GM19324 (cell line): ENCODE measurements around the gene C19orf44.
"Not testable (repeated sequence)": the region's sequence is repeated elsewhere in the genome, so short reads cannot be mapped to it uniquely, and the experiment has no call there.

Experiments
- ATAC-seq: cut with Tn5 transposase; IDR thresholded peaks from one replicate; pipeline ENCODE4 v1.9.1; 2021; ENCODE audit warnings: mild to moderate bottlenecking, moderate library complexity; ENCODE audit not compliant: unreplicated experiment, low FRiP score

C19orf44 gene

GRCh38 chr19:16466802-16467427, 29.3 kb upstream of the C19orf44 start:
- not testable (repeated sequence) for ATAC-seq

GRCh38 chr19:16467581-16467980, 28.6 kb upstream of the C19orf44 start:
- no peak for ATAC-seq

- no peak for ATAC-seq
Measured at GRCh38 chr19:16470541-16470910, 25.7 kb upstream of the C19orf44 start.

GRCh38 chr19:16470911-16471811, 25.0 kb upstream of the C19orf44 start:
- ATAC-seq: peak; percentile 21

- not testable (repeated sequence) for ATAC-seq
Measured at GRCh38 chr19:16472559-16472899, 23.7 kb upstream of the C19orf44 start.

- no peak for ATAC-seq
Measured at GRCh38 chr19:16472992-16473391, 23.2 kb upstream of the C19orf44 start.

- ATAC-seq: no peak
Measured at GRCh38 chr19:16473875-16474392, 22.3 kb upstream of the C19orf44 start.

- no peak for ATAC-seq
Measured at GRCh38 chr19:16476401-16476800, 19.8 kb upstream of the C19orf44 start.

- ATAC-seq: no peak
Measured at GRCh38 chr19:16477311-16477710, 18.9 kb upstream of the C19orf44 start.

- no peak for ATAC-seq
Measured at GRCh38 chr19:16482745-16483144, 13.4 kb upstream of the C19orf44 start.

GRCh38 chr19:16486476-16486875, 9.7 kb upstream of the C19orf44 start:
- ATAC-seq: not testable (repeated sequence)

- ATAC-seq: no peak
Measured at GRCh38 chr19:16496613-16496983, 404 bp downstream of the C19orf44 start.

GRCh38 chr19:16497042-16497441, 848 bp downstream of the C19orf44 start:
- ATAC-seq: no peak

- no peak for ATAC-seq
Measured at GRCh38 chr19:16497837-16498236, 1.6 kb downstream of the C19orf44 start.

- no peak for ATAC-seq
Measured at GRCh38 chr19:16504271-16504670, 8.1 kb downstream of the C19orf44 start.

- ATAC-seq: not testable (repeated sequence)
Measured at GRCh38 chr19:16506161-16506560, 10.0 kb downstream of the C19orf44 start.

- no peak for ATAC-seq
Measured at GRCh38 chr19:16506961-16507360, 10.8 kb downstream of the C19orf44 start.

GRCh38 chr19:16508546-16508945, 12.4 kb downstream of the C19orf44 start:
- no peak for ATAC-seq

GRCh38 chr19:16509141-16510061, 13.2 kb downstream of the C19orf44 start:
- no peak for ATAC-seq

- ATAC-seq: not testable (repeated sequence)
Measured at GRCh38 chr19:16512611-16513010, 16.4 kb downstream of the C19orf44 start.
